Stimulated activated CD4-positive, alpha-beta T cell treated with anti-CD3 and anti-CD28 coated beads, Interleukin-12 subunit alpha, Interleukin-12 subunit beta, amount 100 ng/mL, for 4 hours (primary cell): ENCODE results near the gene ADD2.
"Not testable (repeated sequence)": the region's sequence is repeated elsewhere in the genome, so short reads cannot be mapped to it uniquely, and the experiment has no call there.

Experiments used
- DNase-seq: peaks from one replicate; pipeline ENCODE4 v3.0.0-alpha.2; 2020

Gene ADD2

DNA sequence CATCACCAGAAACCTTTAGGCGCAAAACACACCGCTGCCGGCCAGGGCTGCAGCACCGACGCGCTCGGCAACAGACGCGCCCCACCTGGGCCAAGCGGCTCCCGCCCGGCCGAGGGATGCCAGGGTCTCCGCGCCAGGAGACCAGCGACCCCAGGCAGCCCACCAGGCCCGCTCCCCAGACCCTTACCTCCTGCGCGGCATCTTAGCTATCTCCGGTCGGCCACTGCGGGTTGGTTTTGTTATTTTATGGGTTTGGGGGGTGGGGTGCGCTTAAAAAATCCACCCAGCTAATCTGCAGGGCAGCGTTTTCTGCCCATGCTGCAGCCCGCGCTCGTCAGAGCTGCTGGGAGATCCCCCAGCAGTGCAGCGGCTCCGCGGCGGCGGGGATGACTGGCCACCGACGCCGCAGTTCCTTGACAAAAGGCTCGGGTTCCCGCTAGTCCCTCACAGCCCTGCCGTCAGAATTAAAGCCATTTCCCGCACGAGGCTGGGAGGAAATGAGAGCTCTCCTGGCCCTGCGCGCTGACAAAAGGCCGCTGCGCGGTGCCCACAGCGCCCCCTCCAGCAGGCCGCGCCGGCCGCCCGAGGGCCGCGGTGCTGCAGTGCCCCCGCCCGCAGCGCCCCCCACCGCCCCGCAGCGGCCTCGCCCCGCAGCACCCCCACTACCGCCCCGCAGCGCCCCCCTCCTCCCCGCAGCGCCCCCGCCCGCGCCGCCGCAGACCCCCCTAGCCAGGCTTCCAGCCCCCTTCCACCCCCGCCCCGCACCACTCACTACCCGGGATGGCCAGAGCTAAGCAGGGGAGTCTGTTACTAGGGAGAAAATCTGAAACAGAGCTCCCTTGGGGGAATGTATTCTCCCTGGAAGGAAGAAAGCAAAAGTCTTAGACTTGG is at the start of gene ADD2:
ADD2 (minus strand) TSS at position 502 of the 891 bp plus-strand sequence. CDS start 61,792 bp downstream, outside the sequence.
- DNase-seq = peak; percentile 34

DNA sequence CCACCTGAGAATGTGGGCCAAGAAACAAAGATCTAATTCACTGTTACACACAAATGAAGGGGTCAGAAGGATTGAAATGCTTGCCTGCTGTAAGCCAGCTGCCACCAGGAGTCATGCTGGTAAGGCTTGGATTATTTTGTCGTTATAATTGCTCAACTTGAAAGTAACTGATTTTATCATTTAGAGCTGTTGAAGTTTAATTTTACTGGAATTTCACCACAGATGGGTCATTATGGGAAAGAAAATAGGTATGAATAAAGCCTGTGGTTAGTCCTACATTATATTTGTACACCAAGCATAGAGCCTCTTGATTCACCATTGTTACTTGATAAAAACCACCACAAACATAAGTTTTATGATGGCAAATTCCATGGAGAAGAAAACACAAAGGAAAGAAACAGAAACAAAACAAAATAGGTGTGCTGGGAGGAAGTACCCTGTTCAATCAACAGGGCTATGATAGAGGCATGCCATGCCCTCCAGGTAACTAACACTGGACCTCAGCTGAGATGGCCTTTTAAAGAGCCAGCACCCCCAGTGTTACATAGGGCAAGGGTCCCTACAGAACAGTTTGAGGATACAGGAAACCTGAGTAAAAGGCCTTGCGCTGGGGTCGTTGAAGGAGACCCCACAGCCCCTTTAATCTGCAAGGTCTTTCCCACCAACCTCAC is 49.4 kb upstream of the ADD2 start:
- DNase-seq = no peak

GRCh38 chr2:70816726-70817125 is 48.7 kb upstream of the ADD2 start:
- no peak for DNase-seq

- DNase-seq = no peak
These were observed 41.3 kb upstream of the ADD2 start for GRCh38 chr2:70808983-70809958.

- DNase-seq = no peak
These were observed 39.8 kb upstream of the ADD2 start for GRCh38 chr2:70807828-70808118.

- DNase-seq = no peak
These were observed 39.3 kb upstream of the ADD2 start for GRCh38 chr2:70807102-70807827.

GRCh38 chr2:70806620-70807019 is 38.6 kb upstream of the ADD2 start:
- no peak for DNase-seq

DNA sequence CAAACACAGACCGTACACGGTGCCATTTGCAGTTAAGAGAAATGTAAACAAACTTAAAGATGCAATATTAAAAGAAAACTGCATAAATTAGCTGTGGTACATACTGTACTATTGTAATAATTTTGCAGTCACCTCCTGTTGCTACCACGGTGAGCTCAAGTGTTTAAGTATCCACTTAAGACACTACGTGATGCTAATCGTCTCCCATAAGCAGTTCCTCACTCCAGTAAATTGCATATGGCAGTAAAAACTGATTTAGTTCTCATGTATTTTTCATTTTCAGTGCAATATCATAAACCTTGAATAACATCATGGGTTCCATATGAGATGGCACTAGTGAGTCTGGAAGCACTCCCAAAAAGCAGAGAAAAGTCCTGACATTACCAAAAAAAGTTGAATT is 38.0 kb upstream of the ADD2 start:
- no peak for DNase-seq

- no peak for DNase-seq
These were observed 33.7 kb upstream of the ADD2 start for GRCh38 chr2:70801607-70802263.

DNA sequence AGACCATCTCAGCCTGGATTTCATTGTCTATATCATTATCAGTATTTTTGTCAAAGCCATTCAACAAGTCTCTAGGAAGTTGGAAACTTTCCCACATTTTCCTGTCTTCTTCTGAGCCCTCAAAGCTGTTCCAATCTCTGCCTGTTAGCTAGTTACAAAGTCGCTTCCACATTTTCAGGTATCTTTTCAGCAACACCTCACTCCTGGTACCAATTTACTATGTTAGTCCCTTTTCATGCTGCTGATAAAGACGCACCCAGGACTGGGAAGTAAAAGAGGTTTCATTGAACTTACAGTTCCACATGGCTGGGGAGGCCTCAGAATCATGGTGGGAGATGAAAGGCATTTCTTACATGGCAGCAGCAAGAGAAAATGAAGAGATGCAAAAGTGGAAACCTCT is 31.7 kb upstream of the ADD2 start:
- DNase-seq = no peak

GRCh38 chr2:70797996-70798395 is 30.0 kb upstream of the ADD2 start:
- not testable (repeated sequence) for DNase-seq

DNA sequence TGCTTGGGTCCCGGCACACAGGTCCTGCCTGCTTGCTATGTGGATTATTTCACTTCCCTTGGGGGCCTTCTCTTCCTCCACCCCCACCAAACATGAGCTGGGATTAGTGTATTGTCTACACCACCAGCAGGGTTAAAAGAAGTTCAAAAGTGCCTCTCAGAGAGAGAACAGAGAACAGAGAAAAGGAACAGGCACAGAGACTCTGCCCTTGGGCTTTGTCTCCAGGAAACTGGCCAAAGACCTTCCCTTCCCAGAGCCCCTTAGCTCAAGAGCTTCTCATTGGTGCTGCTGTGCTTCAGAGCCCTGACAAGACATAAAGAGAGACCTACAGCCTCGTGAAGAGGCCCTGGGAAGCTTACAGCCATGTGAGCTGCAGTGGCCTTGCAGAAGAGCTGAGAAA is 29.5 kb upstream of the ADD2 start:
- DNase-seq = no peak

DNA sequence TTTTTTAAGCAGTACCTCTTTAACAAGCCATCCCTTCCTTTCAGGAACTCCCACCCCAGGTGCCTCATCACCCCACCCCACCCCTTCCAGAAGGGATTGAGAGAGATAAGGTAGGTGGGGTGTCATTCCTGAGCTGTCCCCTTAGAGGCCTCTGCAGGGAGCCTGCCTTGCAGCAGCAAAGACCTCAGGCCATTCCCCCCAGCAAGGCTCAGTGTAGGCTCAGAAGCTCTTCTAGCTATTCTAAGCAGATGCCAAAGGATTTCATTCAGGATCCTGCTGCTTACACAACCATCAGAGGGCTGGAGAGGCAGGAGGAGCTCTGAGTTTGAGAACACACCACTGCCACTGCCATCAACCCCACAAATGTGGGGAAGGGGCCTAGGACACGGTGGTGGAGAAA is 28.3 kb upstream of the ADD2 start:
- no peak for DNase-seq

DNA sequence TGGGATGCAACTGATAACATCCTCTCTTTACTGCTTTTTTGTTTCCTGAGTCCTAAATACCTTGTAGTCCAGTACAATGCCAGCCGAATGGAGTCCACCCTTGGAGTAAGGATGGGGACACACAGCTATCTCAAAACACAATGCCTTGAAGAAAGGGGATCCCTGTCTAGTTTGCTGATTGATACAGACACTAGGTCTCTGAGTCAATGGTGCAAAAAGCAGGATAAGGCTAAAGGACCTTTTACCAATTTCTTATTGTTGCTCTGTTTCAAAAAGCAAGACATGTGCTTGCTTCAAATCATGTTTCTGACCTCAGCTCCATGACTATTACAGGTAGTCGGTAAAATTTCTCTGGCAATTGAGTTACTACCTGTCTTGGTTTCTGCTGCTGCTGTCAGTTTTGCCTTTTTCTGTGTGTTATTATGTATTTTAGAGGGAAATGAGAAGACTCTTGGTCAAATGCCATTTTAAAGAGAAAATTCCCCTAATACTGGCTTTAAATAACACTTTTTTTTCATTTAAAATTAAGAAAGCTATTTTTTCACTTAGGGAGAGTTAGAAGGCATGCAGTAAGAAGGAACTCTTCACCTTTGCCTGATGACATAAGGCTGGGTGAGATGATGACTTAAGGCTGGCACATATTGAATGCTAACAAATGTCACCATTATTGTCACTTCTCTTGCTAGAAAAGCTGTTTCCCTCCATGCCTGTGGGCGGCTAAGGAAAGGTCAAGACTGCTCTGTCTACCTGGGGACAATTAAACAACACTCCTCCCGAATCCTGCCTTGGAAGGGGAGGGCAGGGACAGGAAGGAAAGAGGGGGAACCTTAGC is 27.4 kb upstream of the ADD2 start:
- no peak for DNase-seq

GRCh38 chr2:70793450-70793849 is 25.4 kb upstream of the ADD2 start:
- no peak for DNase-seq

- DNase-seq = no peak
These were observed 22.3 kb upstream of the ADD2 start, which contains the start of gene FIGLA for GRCh38 chr2:70790136-70790828. Gene FIGLA, minus strand, starts transcription at chr2:70790643. Its CDS starts 5 bp downstream, at chr2:70790638.

DNA sequence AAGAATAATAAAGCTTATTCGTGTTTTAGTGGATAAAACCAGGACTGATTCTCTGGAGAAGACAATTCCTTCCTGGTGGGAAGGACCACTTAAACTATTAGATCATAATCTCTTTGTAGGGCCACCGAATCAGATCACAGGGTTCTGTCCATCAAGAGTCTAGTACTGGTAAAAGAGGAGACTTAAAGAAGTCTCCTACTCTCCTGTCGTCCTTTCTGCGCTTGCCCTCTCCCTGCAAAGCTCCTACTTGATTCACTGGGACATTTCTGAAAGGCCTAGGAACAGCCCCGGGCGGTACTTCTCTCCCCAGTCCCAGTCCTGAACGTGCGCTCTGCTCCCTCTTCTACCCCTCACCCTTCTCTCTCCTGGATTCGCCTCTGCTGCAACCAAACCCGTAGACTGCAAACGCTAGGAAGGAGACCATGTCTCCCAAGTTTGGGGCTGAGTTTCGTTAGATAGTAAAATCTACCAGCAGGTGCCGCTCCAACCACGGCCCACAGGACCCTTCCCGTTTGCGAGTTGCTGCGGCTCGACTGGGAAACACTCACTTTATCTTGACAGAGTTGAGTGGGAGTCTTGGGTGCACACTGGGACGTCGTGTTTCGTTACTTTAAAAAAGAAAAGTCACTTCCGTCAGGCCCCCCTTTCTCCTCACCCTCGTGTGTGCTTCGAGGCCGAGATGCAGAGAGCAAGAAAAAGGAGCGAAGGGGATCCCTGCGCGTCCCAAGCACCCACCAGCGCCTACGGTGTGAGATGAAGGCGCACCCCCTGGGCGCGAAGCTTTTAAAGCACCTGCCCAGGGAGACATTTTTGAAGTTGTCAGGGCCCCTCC is 21.5 kb upstream of the ADD2 start:
- DNase-seq = peak; percentile 69

- DNase-seq = peak; percentile 19
These were observed 17.3 kb upstream of the ADD2 start for GRCh38 chr2:70785137-70785911.

DNA sequence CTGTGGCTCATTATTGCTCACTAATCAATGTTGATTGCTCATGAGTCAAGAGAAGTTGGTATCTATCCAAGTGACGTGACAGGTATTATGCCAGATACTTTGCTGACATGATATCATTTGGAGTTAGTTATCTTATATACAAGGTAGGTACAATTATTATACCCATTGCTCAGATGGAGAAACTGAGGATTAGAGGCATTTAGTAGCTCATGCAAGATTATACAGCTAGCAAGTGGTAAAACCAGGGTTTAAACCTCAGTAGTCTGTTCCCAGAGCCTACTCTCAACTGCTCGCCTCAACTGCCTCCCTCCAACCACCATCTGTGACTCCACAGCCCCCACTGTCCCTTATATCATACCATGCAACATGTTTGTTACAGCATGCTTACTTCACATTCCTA is 16.3 kb upstream of the ADD2 start:
- DNase-seq = no peak
